ENCODE measurements around the gene TUBA3C.
"Not testable (repeated sequence)": the region's sequence is repeated elsewhere in the genome, so short reads cannot be mapped to it uniquely, and the experiment has no call there.

Gene TUBA3C

GRCh38 chr13:19181621-19182485 is at the start of gene TUBA3C:
TUBA3C (minus strand) TSS chr13:19181824; CDS start chr13:19181747, 77 bp downstream.
- peak in 1 of 3 experiments; percentile 1 for DNase-seq

DNA sequence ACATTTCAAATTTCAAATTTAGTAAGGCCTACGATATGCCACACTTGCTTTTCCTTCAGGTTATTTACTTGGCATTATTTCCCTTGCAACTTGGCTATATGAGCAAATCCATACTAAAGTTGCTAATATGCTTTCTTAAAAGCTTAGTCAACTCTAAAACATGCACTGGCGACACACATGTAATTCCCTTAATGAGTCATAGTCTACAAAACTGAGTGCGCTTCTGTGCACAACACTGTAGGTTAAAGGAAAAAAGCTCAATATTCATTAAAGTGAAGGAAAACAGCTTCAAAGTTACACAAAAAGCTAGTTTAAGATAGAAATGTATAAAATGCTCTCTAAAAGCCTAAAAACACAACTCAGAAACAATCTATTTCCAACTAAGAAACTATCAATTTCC is 25.8 kb upstream of the TUBA3C start:
- not testable (repeated sequence) for DNase-seq

GRCh38 chr13:19192622-19193021 is 11.0 kb upstream of the TUBA3C start:
- DNase-seq, result not testable (repeated sequence)

DNA sequence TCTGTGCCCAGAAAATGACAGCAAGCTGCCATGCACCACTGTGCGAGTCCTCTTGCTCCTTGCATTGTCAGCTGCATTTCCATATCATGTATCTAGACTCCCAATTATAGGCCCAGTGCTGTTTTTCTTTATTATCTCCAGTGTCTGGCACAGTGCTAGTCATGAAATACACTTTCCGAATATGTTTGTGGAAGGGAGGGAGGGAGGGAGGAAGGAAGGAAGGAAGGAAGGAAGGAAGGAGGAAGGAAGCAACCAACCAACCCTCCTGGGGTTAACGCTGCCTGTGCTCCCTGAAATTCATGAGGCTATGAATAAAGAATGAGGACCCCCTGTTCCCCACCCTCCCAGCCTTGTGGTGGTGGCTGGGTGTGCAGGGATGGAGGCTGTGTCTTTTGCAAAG is 8.3 kb upstream of the TUBA3C start:
- not testable (repeated sequence) for DNase-seq

DNA sequence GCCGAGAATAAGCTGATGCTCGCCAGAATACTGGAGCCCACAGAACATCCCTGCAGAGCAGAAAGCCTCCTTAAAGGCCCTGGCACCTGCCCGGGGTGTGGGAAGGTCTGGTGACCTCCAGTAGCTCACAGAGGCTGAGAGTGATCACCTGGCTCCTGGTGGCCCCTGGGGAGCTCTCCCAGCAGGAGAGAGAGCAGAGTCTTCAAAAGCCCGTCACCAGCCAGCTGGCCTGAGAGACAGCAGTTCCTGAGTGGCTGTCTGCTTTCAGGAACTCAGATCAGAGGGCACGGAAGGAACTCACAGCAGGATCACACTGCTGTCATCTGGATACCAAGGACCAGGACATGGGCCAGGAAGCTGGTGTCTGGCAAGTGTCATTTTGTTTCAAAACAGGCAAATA is 7.7 kb upstream of the TUBA3C start:
- not testable (repeated sequence) for DNase-seq

DNA sequence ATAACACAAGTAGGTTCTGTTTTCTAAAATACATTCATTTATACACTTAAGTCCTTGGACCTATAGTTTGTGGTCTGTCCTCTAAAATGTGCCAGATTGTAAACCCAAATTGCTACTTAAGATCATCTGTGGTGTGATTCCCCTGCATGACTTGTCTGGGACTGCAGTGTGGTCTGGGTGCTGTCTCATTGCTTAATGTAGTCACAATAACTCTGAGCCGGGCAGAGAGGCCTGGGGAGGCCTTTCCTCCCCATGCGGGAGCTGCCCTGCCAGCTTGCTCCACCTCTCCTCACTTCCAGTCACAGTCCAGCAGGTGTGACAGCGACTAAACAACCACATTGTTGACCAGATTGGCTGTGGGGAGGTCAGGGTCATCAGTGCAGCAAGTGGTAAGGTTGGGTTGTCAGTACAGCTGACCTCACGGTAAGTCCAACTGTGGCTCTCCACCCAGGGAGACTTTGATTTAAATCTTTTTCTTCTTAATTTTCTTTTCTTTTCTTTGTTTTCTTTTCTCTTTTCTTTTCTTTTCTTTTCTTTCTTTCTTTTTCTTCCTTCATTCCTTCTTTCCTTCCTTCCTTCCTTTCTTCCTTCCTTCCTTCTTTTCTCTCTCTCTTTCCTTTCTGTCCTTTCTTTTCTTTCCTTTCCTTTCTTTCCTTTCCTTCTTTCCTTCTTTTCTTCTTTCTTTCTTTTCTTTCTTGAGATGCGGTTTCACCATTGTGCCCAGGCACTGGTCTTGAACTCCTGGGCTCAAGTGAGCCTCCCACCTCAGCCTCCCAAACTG is 4.4 kb upstream of the TUBA3C start:
- DNase-seq, result no peak

DNA sequence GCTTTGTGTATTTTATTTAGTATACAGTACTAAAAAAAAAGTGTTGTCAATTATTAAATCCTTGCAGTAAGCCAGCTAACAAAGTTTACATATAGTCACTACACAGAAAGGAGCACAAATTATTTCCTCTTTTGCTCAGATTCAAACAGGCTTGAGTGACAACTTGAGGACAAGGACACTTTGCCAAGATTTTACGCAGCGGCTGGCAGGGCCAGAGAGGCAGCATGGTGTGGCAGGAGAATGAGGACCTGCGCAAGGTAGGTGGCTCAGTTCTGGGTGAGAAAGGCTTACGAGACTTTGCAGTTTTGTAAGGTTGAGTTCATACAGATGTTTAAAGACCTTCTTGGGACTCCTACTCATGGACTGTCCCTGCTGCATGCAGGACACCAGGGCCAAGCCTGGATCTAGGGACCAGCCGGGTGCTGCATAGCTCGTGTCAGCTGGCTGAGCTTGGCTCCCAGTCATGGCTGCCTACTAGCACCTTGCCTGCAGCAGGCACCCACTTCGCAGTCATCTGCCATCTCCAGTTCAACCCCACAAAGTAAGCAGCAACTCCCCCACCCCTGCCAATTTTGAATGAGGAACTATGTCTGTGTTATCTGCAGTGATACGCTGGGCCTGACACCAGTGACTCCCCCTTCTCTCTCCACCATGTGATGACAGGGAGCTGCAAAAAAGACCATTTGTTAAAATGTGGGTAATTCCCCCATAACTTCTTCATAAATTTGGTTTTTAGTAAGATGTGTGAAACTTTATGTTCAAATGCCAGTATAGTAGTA is 3.7 kb upstream of the TUBA3C start:
- no peak for DNase-seq

DNA sequence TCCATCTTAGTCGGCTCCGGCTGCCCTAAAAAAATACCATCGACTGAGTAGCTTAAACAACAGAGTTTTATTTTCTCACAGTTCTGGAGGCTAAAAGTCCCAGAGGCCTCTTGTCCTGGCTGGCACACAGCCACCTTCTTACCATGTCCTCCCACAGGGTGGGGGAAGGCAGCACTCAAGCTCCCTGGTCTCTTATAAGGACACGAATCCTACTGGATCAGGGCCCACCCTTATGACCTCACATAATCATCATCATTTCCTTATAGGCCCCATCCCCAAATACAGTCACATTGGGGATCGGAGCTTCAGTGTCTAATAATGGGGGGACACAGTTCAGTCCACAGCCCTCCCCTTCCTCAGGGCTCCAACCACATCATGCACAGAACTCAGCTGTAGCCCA is 2.6 kb upstream of the TUBA3C start:
- DNase-seq, result no peak

- DNase-seq, result no peak
Observed at GRCh38 chr13:19183676-19184075, 2.1 kb upstream of the TUBA3C start.

DNA sequence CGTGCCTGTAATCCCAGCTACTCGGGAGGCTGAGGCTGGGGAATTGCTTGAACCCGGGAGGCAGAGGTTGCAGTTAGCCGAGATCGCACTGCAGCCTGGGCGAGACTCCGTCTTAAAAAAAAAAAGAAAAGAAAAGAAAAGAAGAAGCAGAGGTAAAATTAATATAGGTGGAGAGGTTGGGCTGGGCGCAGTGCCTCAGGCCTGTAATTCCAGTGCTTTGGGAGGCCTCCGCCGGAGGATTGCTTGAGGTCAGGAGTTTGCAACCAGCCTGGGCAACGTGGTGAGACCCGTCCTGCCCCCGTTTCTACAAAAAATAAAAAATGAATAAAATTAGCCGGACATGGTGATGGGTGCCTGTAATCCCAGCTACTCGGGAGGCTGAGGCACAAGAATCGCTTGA is 912 bp upstream of the TUBA3C start:
- DNase-seq, result peak in 1 of 3 experiments; percentile 0

DNA sequence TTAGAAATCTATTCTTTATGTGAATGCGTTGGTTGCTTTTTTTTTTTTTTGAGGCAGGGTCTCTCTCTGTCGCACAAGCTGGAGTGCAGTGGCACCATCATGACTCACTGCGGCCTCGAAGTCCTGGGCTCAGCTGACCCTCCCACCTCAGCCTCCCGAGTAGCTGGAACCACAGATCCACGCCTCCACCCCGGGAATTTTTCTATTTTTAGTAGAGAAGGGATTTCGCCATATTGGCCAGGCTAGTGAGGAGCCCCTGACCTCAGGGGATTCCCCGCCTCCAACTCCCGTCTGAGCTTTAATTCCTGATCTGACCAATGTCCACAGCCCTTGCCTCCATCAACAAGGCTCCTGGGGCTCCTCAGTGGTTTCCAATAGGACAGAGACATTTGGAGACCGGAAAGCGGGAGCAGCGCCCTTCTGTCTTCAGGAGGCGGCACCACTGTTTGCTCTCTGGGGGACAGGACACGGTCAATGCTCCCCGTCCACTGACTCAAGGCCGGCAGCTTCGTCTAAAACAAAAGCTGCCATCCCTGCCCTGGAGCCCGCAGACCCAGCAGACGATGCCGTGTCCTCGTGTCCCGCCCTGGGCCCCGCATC is 503 bp downstream of the TUBA3C start:
- DNase-seq, result no peak

- DNase-seq, result no peak
Observed at GRCh38 chr13:19179916-19180315, 1.7 kb downstream of the TUBA3C start.

DNA sequence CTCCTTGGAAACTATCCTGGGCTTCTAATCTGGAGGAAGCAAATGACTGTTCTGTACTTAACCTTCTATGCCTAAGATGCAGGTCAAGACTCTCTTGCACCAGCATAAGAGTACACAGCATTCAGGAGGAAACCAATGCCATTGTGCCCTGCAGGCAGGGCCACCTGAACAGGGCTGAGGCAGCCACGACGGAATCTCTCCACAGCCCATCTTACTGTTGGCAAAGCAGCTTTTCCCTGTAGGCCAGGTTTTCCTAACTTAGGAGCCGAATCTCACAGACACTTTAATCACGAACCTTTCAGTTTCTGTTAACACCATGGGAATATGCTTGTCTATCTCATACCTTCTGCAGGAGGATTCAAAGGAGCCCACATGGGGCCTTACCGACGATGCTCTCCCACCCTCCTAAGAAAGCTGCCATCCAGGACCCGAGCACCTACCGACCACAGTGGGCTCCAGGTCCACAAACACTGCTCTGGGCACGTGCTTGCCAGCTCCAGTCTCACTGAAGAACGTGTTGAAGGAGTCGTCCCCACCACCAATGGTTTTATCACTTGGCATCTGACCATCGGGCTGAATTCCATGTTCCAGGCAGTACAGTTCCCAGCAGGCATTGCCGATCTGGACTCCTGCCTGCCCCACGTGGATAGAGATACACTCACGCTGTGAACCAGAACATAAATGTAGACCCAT is 2.6 kb downstream of the TUBA3C start:
- no peak for DNase-seq

- not testable (repeated sequence) for DNase-seq
Observed at GRCh38 chr13:19176981-19177776, 4.4 kb downstream of the TUBA3C start.

DNA sequence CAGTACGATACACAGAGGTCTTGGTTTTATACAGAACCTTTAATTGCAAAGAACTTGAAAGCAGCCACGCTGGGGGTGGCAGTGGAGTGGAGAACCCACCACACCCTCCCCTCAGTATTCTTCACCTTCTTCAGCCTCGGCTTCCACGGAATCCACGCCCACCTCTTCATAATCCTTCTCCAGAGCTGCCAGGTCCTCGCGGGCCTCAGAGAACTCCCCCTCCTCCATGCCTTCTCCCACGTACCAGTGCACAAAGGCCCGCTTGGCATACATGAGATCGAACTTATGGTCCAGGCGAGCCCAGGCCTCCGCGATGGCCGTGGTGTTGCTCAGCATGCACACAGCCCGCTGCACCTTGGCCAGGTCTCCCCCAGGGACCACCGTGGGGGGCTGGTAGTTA is 7.9 kb downstream of the TUBA3C start:
- DNase-seq, result no peak

DNA sequence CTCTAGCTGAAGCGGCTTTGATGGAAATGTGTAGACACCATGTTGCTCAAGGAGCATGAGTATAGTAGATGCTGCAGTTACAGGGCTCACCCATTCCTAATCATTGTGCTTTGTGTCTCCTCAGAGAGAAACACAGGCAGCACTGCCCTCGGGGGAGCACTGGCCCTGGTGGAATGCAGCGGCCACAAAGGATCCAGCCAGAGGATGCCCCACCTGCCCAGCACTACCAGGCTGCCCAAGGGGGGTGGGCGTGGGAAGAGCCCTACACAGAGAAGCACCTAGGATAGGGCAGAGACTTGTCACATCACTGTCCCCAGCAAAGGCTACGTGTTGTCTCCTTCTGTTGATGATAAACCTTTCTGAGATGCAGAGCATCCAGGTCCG is 9.0 kb downstream of the TUBA3C start:
- no peak for DNase-seq

DNA sequence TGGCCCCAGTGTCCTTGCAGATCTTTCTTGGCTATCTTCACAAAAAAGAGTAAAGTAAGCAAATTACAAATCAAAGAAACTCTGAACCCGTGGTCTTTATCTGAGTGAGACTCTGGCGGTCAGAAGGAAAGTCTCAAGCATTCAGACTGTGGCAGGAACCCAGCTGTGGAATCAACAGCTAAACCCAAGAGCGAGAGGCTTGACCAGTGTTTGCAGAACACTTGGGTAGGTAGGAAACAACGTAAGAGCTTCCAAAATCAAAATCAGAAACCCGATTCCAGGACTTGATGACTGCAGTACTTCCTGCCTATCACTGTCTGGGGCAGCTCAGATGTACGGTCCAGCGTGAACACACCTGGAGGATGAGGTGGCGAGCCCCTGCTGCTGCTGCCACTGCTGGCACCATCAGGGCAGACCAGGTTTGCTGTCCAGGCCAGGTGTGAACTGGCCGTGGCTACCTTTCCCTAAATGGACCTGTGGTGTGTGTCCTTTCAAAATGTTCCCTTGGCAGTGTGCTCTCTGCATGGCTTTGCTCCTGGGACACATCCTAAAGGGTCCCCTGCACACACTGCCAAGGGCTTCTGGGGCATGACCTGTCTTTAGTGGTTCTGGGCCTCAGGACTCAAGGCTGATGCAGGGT is 9.5 kb downstream of the TUBA3C start:
- DNase-seq, result no peak

- DNase-seq, result no peak
Observed at GRCh38 chr13:19171563-19171962, 10.1 kb downstream of the TUBA3C start.

DNA sequence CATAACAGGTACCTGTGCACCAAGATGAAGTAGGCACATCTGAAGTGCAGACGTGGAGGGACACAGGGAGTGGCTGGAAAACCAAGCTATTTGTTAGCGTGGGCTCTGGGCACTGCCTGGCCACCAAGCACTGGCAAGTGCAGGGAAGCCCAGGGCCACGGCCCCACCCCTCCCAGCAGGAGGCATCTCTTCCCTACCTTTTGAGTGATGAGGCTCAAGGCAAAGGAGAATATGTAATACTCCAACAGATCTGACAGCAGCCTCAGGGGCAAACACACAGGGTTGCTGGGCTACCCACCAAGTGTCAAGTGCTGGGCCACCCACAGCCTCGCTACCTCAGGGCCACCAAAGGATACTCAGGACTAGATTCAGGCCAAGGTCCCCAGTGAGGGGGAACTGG is 11.6 kb downstream of the TUBA3C start:
- DNase-seq, result no peak

- no peak for DNase-seq
Observed at GRCh38 chr13:19169496-19169895, 12.1 kb downstream of the TUBA3C start.

GRCh38 chr13:19161308-19161707 is 20.3 kb downstream of the TUBA3C start:
- no peak for DNase-seq
